GM21737 (cell line): ENCODE measurements around the gene ANKRD13A.
"Not testable (repeated sequence)": the region's sequence is repeated elsewhere in the genome, so short reads cannot be mapped to it uniquely, and the experiment has no call there.

ENCODE experiments used
- ATAC-seq: cut with Tn5 transposase; IDR thresholded peaks from one replicate; pipeline ENCODE4 v1.9.1; 2021; ENCODE audit warnings: mild to moderate bottlenecking, moderate library complexity; ENCODE audit not compliant: unreplicated experiment

Gene ANKRD13A

GRCh38 chr12:110046451-110047187, 47.4 kb downstream of the ANKRD13A start:
- no peak for ATAC-seq

GRCh38 chr12:110047297-110047940, 48.2 kb downstream of the ANKRD13A start:
- ATAC-seq = no peak

- ATAC-seq = peak; percentile 98
Measured at GRCh38 chr12:110048242-110049027, 49.2 kb downstream of the ANKRD13A start, which contains the start of gene C12orf76. Gene C12orf76 (minus strand): TSS chr12:110048522. CDS start chr12:110048495, 27 bp downstream.

GRCh38 chr12:110049034-110049433, 49.8 kb downstream of the ANKRD13A start:
- not testable (repeated sequence) for ATAC-seq

GRCh38 chr12:110049666-110050065, 50.4 kb downstream of the ANKRD13A start:
- not testable (repeated sequence) for ATAC-seq

- no peak for ATAC-seq
Measured at GRCh38 chr12:110050927-110051326, 51.7 kb downstream of the ANKRD13A start.

- ATAC-seq = not testable (repeated sequence)
Measured at GRCh38 chr12:110055375-110056352, 56.4 kb downstream of the ANKRD13A start.

- ATAC-seq = not testable (repeated sequence)
Measured at GRCh38 chr12:110056643-110057042, 57.4 kb downstream of the ANKRD13A start.

GRCh38 chr12:110058875-110059615, 59.8 kb downstream of the ANKRD13A start:
- ATAC-seq = no peak

GRCh38 chr12:110059651-110060000, 60.4 kb downstream of the ANKRD13A start:
- no peak for ATAC-seq

GRCh38 chr12:110062241-110062640, 63.0 kb downstream of the ANKRD13A start:
- ATAC-seq = no peak

GRCh38 chr12:110065540-110065939, 66.3 kb downstream of the ANKRD13A start:
- no peak for ATAC-seq

GRCh38 chr12:110067531-110067930, 68.3 kb downstream of the ANKRD13A start:
- no peak for ATAC-seq

GRCh38 chr12:110068115-110068514, 68.9 kb downstream of the ANKRD13A start:
- not testable (repeated sequence) for ATAC-seq

GRCh38 chr12:110068654-110069053, 69.4 kb downstream of the ANKRD13A start:
- no peak for ATAC-seq

- no peak for ATAC-seq
Measured at GRCh38 chr12:110071504-110071903, 72.3 kb downstream of the ANKRD13A start.

GRCh38 chr12:110071967-110072366, 72.7 kb downstream of the ANKRD13A start:
- no peak for ATAC-seq

- ATAC-seq = not testable (repeated sequence)
Measured at GRCh38 chr12:110072636-110073035, 73.4 kb downstream of the ANKRD13A start.

- no peak for ATAC-seq
Measured at GRCh38 chr12:110073049-110073831, 74.0 kb downstream of the ANKRD13A start.
